Tibial nerve (tissue), 4 donors: Measurements from ENCODE around the gene CEP78.

Source experiments
- CTCF ChIP-seq, 5 experiments: fragments of 200-600 bp in 3 of 5; fragments of 450-650 bp in 2 of 5; sonication (generic) in 3 of 5; IDR thresholded peaks; one replicate each; pipeline ENCODE4 v1.5.1; 2016 to 2019; ENCODE audit warnings: antibody characterized with exemption in 5 of 5, mild to moderate bottlenecking in 3 of 5, moderate library complexity in 2 of 5
- EP300 ChIP-seq, 2 donors: sonication (generic); formaldehyde crosslinking; IDR thresholded peaks; one replicate each; pipeline ENCODE4 v1.6.1; 2017; ENCODE audit warnings: antibody characterized with exemption in 2 of 2, mild to moderate bottlenecking in 1 of 2
- POLR2A ChIP-seq, 2 donors: fragments of 450-650 bp; IDR thresholded peaks; one replicate each; pipeline ENCODE4 v1.6.1; 2017; ENCODE audit warnings: antibody characterized with exemption in 2 of 2, mild to moderate bottlenecking in 2 of 2, moderate library complexity in 2 of 2

GRCh38 chr9:78239506-78239905 lies 3.6 kb downstream of the CEP78 start:
- TF ChIP-seq CTCF (IDR thresholded peaks at IDR 0.05) (no peak), POLR2A (IDR thresholded peaks at IDR 0.05) (no peak), EP300 (IDR thresholded peaks at IDR 0.05) (no peak)
